Uterus (tissue), 2 donors: ENCODE results near the gene CCNC.

Source experiments
- CTCF ChIP-seq, 4 experiments: fragments of 200-600 bp in 2 of 4; fragments of 450-650 bp in 2 of 4; sonication (generic) in 2 of 4; IDR thresholded peaks; one replicate each; pipeline ENCODE4 v1.5.1; 2016 to 2019; ENCODE audit warnings: antibody characterized with exemption in 4 of 4, mild to moderate bottlenecking in 2 of 4, moderate library complexity in 1 of 4
- POLR2A ChIP-seq, 2 donors: fragments of 450-650 bp; IDR thresholded peaks; one replicate each; pipeline ENCODE4 v1.6.1; 2016; ENCODE audit warnings: antibody characterized with exemption in 2 of 2, mild to moderate bottlenecking in 1 of 2, moderate library complexity in 1 of 2

DNA sequence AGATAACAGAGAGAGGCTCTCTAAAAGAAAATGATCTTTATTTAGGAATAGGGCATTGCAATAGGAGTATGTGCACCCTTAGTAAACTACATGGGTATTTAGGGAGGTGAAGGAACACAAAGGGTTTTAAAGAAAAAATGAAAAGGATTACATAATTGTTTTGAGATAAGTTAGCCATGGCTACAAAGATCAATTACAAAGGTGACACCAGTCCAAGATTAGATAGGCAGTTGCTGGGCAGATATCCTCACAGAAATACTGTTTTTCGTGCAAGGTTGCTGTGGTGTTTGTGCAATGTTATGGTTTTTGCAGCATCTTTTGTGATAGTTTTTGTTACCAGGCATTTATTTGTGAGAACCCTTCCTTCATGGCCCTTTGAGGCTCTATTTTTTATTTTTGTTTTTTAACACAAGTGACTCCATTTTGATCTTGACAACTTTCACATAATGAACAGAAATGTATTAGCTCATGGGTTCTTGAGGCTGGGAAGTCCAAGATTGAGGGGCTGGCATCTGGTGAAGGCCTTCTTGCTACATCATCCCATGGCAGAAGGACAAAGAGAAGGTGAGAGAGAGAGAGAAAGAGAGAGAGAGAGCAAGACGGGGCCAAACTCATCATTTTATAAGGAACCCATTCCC, 5.6 kb upstream of the CCNC start:
- TF ChIP-seq POLR2A (IDR thresholded peaks at IDR 0.05) (no peak), CTCF (IDR thresholded peaks at IDR 0.05) (no peak)
